Germinal center (tissue), 1 donor: ENCODE data around the gene SMAD3.

ENCODE experiments used
- DNase-seq: peaks from one replicate; pipeline ENCODE4 v3.0.0; 2012; ENCODE audit warnings: mixed read lengths, low spot score

SMAD3 gene

GRCh38 chr15:67036775-67037555 is 28.4 kb upstream of the SMAD3 start:
- DNase-seq, result no peak

DNA sequence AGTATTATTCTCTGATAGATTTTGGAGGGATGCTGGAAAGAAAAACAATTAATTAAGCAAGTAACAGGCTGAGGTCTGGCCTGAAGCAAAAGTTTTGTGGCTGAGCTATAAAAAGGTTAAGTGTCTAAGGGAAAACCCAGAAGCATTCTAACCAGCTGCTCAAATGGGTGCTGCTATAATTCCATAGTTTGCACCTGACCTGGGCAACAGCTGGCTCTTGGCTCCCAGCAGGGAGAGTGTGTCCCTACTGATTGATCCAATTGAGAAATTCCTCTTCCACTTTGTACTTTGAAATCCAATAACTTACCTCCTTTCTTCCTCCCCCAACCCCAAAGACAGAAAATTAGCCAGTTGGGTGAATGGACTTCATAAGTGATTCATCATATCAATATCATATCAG is 27.7 kb upstream of the SMAD3 start:
- DNase-seq, result no peak

- no peak for DNase-seq
These were observed 26.7 kb upstream of the SMAD3 start for GRCh38 chr15:67038736-67039135.

- DNase-seq, result no peak
These were observed 25.9 kb upstream of the SMAD3 start for GRCh38 chr15:67039384-67040075.

DNA sequence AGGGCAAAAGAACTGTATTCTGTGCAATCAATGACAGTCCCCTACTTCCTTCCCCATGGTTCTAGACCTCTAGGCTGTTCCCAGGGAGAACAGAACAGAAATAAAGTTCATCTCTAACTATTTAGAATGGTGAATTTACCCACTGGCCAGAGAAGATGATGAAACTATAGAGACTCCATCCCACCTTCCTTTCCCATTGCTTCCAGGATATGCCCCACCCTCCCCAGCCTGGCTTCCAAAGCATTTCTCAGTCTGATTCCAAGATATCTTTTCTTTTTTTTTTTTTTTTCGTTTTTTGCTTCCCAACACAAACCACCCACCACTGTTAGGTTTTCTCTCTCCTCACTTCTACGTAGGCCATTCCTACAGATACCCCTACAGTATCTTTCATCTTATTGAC is 25.1 kb upstream of the SMAD3 start:
- no peak for DNase-seq

DNA sequence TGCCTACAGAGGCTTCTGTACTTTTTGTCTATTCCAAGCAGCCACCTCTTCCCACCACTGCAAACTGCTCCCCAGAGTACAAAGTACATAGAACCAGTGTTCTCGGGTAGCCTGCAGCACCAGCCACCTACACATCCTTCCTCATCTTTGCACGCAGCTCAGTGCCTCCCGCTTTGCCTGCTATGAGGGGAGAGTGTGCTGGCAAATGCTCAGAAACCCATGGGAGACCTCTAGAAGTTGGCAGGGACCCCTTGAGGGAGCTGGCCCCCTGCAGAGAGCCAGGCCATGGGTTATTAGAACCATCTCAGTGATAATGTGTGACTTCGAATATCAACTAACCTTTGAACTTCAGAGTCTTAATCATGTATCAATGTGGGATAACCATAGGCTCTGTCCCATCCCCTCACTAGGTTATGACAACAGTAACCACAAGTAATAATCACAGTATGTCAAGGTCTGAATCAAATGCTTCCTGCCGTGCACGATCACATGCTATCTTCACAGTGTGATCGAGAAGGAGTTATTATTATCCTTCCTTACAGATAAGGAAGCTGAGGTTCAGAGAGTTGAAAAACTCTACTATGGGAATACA is 22.8 kb upstream of the SMAD3 start:
- no peak for DNase-seq

GRCh38 chr15:67043939-67044771 is 21.2 kb upstream of the SMAD3 start:
- no peak for DNase-seq

DNA sequence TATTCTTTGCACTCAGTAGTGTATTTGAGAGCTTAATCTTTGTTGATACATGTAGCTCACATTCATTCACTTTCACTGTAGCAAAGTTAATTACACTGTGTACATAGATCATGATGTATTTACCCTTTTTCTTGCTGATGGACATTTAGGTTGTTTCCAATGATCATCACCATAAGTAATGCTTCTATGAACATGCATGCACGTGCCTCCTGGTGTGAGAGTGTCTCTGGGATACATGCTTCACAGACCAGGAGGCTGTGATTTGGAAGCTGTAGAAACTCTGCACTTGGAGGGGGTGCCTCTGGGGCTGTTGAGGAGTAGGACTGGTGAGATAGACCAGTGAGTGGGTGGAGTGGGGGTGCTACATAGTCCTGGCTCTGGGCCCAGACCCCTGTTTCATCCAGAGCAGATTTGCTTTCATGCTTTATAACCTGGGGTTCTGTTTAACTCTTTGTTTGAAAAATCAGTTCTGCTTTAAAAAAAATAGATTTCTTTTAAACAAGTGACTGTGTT is 18.2 kb upstream of the SMAD3 start:
- no peak for DNase-seq

GRCh38 chr15:67048281-67049279 is 16.8 kb upstream of the SMAD3 start:
- no peak for DNase-seq

DNA sequence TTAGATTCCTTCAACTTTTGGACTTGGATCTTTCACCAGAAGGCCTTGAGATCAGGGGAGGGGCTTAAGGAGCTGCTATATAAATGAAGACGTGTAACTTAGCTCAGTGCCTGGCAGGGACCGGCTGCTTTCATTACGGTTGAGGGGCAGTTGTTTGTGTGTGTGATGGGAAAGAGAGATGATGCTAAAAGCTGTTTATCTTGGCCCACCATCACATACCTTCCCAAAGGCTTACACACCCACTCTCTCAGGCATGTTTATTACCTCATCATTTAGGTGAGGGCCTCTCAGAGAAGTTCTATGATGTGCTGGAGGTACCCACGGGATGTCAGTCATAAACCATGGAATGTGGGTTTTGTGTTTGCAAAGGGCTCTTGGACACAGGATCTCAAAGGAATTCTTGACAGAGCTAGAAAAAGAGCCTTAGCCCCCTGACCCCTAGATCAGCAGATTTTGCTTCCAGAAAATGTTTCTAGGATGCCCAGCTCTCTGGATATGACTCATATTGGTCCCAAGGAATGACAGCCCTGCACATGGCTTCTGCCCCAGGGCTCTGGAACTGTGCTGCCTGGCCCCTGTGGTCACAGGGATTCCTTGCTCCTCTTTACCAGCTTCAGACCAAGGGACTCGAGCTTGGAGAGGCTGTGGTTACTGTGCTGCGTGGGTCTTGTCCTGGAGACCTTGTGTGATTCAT is 15.9 kb upstream of the SMAD3 start:
- DNase-seq, result no peak

- DNase-seq, result no peak
These were observed 15.3 kb upstream of the SMAD3 start for GRCh38 chr15:67050062-67050461.

- no peak for DNase-seq
These were observed 14.8 kb upstream of the SMAD3 start for GRCh38 chr15:67050522-67051087.

- no peak for DNase-seq
These were observed 14.0 kb upstream of the SMAD3 start for GRCh38 chr15:67051088-67052045.

- no peak for DNase-seq
These were observed 10.7 kb upstream of the SMAD3 start for GRCh38 chr15:67054676-67055075.

GRCh38 chr15:67059127-67059553 is 6.3 kb upstream of the SMAD3 start:
- DNase-seq, result no peak

DNA sequence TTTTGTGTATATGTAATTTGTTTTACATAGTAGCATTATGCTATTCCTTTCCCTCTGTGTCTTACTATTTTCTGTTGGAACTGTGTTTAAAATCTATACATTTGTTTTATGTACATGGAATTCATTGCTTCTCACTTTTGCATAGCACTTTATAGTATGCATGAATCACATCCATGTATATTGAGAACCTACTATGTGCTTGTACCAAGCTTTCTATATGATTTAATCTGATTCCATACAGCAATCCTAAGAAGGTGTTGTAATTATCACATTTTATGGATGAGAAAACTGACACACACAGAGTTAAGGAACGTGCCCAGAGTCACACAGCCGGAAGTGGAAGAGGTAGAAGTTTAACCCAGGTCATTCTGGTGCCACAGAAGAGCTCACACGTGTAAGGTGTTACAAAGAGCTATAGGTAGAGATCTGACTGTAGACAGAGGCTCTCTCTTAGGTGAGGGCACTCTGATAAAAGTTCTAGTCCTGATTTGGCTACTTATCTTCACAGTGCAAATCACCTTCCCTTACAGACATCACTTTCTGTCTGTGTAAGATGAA is 3.5 kb upstream of the SMAD3 start:
- DNase-seq, result no peak

DNA sequence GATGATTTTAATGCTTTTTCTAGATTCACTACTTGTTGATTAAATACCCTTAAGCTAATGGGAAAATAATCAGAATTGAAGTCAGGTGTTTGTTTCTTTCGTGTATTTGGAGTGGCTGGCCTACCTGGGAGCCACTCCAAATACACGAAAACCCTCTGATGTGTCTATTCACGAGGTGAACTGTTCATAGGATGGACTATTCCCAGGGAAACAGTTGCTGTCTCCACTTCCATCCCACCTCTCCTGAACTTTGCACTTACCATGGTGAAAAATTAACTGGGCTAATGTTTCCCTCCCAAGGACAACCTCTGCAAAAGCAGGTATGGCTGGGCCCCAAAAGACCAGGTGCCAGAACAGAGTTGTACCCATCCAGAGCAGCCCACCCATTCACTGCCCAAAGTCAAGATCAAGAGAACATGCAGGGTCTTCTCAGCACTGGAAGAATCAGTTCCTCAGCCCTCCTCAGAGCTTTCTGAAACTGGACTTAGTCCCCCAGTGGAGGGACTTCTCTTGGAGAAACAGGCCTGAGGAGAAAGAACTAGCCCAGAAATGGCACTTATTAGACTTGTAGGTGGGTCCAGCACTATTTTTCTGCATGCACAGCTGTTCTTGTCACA is 2.9 kb upstream of the SMAD3 start:
- DNase-seq, result no peak
